ENCODE measurements around the gene KLRC4. TPM values are rescaled to one million over a fixed set of nuclear protein-coding genes. Genes with fewer than 3 reads are reported as not detected.

Gene KLRC4, protein sequence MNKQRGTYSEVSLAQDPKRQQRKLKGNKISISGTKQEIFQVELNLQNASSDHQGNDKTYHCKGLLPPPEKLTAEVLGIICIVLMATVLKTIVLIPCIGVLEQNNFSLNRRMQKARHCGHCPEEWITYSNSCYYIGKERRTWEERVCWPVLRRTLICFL
- total RNA-seq, result not detected in 2 replicates

DNA sequence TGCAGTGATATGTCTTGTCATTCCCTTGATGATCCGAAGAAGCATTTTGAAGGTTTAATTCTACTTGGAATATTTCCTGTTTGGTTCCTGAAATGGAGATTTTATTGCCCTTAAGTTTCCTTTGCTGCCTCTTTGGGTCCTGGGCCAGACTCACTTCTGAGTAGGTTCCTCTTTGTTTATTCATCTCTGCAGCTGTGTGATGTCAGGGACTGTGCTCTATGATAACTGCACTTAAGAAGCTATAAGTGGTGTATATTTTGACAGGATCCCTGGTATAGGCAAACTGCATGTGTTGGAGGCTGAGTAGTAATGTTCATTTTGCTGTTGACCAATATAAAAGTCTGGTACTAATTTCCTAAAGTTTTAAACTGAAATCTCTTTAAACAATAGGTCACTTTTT lies at the start of gene KLRC4:
Gene KLRC4 (minus strand): TSS at position 366 of the 400 bp plus-strand sequence. CDS start 182 bp downstream, at position 184.

GRCh38 chr12:10453156-10453555 lies 43.6 kb upstream of the KLRC4 start, which contains the start of gene KLRC1:
Gene KLRC1 (minus strand): TSS chr12:10453377. CDS start chr12:10451156, 2,221 bp downstream.

DNA sequence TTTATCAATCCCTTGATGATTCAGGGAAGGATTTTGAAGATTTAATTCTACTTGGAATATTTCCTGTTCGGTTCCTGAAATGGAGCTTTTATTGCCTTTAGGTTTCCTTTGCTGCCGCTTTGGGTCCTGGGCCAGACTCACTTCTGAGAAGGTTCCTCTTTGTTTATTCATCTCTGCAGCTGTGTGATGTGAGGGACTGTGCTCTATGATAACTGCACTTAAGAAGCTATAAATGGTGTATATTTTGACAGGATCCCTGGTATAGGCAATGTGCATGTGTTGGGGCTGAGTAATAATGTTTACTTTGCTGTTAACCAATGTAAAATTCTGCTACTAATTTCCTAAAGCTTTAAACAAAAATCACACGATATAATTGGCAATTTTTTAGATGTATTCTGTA lies 26.3 kb upstream of the KLRC4 start, which contains the start of gene KLRC2:
Gene KLRC2 (minus strand): TSS at position 195 of the 400 bp plus-strand sequence. CDS start 24 bp downstream, at position 171.

DNA sequence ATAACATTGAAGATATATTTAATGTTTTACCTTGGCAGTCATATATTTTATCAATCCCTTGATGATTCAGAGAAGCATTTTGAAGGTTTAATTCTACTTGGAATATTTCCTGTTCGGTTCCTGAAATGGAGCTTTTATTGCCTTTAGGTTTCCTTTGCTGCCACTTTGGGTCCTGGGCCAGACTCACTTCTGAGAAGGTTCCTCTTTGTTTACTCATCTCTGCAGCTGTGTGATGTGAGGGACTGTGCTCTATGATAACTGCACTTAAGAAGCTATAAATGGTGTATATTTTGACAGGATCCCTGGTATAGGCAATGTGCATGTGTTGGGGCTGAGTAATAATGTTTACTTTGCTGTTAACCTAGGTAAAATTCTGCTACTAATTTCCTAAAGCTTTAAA lies 10.8 kb upstream of the KLRC4 start, which contains the start of gene KLRC3:
Gene KLRC3 (minus strand): TSS at position 262 of the 400 bp plus-strand sequence. CDS start 45 bp downstream, at position 217.

DNA sequence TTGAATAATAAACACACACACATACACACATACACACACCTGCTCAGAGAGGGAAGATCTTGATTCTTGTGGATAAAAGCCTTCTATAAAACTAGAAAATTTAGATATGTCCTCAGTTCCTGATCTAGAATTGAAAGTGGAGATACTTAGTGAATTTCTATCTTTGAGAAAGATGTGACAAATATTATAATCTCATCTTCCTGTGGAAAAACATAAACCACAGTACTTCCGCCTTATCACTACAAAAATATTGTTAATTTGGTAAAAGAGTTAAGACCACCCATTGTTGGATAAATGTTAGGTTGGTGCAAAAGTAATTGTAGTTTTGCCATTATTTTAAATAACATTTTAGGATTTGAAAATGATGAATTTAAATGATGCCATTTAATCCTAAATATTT lies 19.7 kb downstream of the KLRC4 start, which contains the start of gene KLRK1:
Gene KLRK1 (minus strand): TSS at position 138 of the 400 bp plus-strand sequence. CDS start 1,231 bp downstream, outside the sequence.

Other genes with a start within 250 kb of the KLRC4 start
- 8.7 and 188 TPM in 2 replicates for gene OLR1, start 237.6 kb downstream of the KLRC4 start, total RNA-seq
- 15.6 and 71.6 TPM in 2 replicates for gene TMEM52B, start 230.7 kb downstream of the KLRC4 start, total RNA-seq
- gene GABARAPL1, start 196.9 kb downstream of the KLRC4 start, total RNA-seq, result 35.5 and 229 TPM in 2 replicates
- gene KLRD1, start 101.9 kb downstream of the KLRC4 start, total RNA-seq, result 0.22 and 1.3 TPM in 2 replicates
- gene KLRK1, start 19.7 kb downstream of the KLRC4 start, total RNA-seq, result not detected in 2 replicates
- gene KLRC3, start 10.8 kb upstream of the KLRC4 start, total RNA-seq, result not detected in 2 replicates
- gene KLRC2, start 26.3 kb upstream of the KLRC4 start, total RNA-seq, result not detected in 2 replicates
- not detected in 2 replicates for gene KLRC1, start 43.6 kb upstream of the KLRC4 start, total RNA-seq
- 0.86 and 2.8 TPM in 2 replicates for gene EIF2S3B, start 96.1 kb upstream of the KLRC4 start, total RNA-seq
- gene MAGOHB, start 203.9 kb upstream of the KLRC4 start, total RNA-seq, result 15.7 and 19.9 TPM in 2 replicates